GM18511 (cell line): ENCODE data around the gene STAT3.
A peak's percentile ranks its signal among the peaks of the same experiment; 100 is the strongest.

Experiments
- ATAC-seq: cut with Tn5 transposase; IDR thresholded peaks from one replicate; pipeline ENCODE4 v1.9.1; 2021; ENCODE audit warnings: mild to moderate bottlenecking, moderate library complexity; ENCODE audit not compliant: unreplicated experiment

Gene STAT3

GRCh38 chr17:42354956-42355843 lies 33.0 kb downstream of the STAT3 start:
- ATAC-seq, result no peak

DNA sequence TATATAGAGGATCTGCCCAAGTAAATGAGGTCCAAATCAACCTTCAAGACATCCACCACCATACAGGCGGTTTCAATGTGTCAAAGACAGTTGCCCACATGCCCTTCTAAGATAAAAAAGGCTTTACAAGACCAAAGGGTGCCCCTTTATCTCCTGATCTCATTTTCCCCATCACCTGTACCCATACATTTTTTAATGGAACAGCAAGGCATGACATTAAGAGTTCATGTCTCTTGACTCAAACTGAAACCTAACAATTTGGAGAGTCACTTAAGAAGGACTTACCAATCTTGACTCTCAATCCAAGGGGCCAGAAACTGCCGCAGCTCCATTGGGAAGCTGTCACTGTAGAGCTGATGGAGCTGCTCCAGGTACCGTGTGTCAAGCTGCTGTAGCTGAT lies 40.1 kb downstream of the STAT3 start:
- ATAC-seq, result no peak

GRCh38 chr17:42347606-42348005 lies 40.6 kb downstream of the STAT3 start:
- no peak for ATAC-seq

GRCh38 chr17:42347198-42347597 lies 41.0 kb downstream of the STAT3 start:
- ATAC-seq, result no peak

- ATAC-seq, result no peak
These were observed 41.8 kb downstream of the STAT3 start for GRCh38 chr17:42346481-42346880.

DNA sequence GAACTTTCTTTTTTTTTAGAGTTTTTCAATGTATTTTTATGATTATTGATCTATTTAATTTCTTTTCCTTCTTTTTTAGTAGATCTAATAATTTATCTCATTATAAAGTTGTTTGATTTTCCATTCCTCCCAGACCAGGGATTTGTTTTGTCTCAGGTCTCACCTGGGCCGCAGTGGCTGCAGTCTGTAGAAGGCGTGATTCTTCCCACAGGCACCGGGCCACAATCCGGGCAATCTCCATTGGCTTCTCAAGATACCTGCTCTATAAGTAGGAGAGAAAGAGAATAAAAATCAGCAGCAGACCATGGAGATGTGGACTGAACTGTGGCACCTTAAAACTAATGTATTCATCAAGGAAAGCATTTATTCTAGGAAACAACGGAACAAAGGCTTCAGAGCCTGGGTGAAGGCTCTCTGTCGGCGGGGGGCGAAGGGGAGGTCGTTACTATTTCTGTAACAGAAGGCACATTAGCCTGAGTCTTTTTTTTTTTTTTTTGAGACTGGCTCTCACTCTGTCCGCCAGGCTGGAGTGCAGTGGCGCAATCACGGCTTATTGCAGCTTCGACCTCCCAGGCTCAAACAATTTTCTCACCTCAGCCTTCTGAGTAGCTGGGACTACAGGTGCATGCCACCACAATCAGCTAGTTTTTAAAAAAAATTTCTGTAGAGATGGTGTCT lies 42.7 kb downstream of the STAT3 start:
- ATAC-seq, result no peak

DNA sequence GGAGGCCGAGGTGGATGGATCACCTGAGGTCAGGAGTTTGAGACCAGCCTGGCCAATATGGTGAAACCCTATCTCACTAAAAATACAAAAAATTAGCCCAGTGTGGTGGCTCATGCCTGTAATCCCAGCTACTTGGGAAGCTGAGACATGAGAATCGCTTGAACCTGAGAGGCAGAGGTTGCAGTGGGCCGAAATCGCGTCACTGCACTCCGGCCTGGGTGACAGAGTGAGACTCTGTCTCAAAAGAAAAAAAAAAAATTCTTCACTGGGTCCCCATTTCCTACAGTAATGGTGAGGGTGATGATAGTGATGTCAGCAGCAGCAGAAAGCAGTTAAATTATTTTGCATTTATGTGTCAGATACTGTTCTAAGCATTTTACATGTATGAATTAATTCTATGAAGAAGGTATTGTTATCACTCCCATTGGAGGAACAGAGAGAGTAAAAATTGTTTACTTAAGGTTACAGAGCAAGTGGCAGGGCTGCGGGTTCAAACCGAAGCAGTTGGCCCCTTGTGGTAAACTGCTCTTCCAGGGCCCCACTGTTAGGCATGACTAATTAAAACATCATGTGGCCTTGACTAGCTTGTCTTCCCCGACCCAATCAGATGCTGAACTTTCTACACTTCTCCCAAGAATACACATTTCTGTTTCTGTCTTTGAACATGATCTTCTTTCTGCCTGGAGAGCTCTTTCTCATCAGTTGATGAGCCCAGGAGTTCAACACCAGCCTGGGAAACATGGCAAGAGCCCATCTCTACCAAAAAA lies 45.8 kb downstream of the STAT3 start:
- ATAC-seq, result no peak

DNA sequence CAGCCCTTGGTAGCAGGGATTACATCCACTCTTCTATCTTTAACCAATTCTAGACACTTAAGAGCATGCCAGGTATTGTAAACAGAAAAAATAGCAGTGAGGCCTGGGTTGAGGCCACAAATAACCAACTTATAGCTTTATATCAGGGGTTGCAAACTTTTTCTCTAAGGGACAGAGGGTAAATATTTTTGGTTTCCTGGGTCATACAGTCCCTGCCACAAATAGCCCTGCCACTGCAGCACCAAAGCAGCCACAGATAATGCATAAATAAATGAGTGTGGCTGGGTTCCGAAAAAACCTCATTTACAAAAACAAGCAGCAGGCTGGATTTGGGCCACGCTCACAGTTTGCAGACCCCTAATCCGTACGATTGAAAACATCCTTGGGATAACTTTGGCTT lies 46.7 kb downstream of the STAT3 start:
- ATAC-seq, result no peak

DNA sequence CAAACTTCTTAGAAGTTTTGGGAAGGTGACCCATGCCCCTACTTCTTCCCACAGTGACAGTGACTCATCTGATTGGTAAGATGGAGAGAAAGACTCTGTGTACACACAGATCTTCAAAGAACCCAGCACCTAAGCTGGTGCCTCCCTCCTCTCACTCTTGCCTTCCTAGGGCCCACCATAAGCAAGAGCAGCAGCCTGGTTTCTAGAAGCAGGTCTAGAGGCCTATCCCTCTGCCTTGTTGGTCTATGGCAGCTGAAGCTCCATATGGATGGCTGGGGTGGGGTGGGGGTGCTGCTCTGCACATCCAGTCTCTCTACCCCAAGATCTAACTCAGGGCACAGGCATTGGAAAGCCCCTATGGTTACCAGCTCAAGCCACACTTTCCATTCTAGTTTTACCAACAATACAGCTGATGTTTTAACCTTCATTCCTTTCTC lies 47.5 kb downstream of the STAT3 start:
- ATAC-seq, result no peak

GRCh38 chr17:42339221-42339620 lies 49.0 kb downstream of the STAT3 start:
- ATAC-seq, result no peak

DNA sequence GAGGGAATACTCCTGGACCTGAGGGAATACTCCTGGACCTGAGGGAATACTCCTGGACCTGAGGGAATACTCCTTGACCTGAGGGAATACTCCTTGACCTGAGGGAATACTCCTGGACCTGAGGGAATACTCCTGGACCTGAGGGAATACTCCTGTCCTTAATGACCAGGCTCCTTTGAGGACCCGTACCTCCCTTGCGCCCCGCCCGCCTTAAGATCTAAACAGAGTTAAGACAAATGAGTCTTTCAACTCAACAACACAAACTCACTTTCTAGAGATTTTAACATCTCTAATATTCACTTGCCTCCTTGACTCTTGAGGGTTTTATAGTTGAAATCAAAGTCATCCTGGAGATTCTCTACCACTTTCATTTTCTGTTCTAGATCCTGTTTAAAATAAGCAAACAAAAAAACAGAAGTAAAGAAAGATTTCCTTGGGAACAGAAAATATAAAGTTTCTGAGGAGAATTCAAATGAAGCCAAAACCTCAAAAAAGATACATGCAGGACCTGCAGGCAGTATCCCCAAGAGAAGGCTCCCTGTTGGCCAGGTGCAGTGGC lies 49.7 kb downstream of the STAT3 start:
- no peak for ATAC-seq

- peak; percentile 71 for ATAC-seq
These were observed 50.8 kb downstream of the STAT3 start for GRCh38 chr17:42337442-42337841.

- no peak for ATAC-seq
These were observed 53.6 kb downstream of the STAT3 start for GRCh38 chr17:42334677-42335076.

DNA sequence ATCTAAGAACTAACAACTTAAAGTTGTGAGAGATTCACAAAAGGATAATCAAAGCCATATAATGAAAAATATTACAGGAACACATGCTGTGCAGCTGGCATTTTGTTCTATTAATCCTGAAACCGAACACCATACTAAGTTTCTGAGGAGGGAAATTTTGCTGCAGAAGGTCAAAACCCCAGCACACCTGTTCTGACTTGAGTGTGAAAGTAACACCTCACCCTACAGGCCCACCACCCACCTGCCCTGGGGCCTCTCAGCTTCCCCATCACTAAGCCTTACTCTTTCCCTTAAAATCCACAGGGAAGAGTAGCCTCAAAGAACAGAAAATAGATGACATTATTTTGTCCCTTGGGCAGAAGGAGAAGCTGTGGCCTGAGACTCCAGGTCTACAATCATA lies 55.2 kb downstream of the STAT3 start:
- no peak for ATAC-seq

DNA sequence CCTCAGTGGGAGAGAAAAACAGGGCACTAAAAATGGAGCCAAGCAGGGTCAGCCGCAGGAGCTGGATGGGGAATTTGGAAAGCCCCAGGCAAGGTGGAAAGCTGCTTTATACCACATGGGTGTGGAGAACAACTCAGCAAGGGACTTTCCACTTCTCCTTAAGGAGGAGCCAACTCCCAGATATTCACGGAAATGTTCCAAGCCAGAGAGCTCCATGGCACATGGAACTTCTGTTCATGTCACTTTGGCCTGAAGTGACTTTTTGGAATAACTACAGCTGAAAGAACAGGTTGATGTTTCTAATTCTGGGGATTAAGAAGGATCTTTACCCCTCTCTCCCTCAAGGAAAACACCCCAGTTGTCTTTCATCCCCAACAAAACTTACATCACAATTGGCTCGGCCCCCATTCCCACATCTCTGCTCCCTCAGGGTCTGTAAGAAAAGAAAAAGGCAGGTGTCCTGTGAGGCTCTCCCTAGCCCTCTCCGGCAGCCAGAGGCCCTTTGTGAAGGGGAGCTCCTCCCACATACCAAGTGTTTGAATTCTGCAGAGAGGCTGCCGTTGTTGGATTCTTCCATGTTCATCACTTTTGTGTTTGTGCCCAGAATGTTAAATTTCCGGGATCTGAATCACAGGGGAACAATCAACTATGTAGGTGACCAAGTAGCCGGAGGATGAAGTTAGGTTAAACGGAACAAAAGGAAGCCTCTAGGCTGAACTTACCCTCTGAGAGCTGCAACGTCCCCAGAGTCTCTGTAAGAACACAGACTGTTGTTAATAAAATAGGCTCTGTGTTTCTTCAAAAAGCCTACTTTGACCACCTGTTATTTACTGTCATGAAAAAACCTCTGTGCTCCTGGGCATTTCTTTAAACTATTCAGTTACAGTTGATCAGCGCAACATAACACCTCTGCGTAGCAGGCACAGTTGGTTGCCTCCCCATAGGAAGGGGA lies 58.9 kb downstream of the STAT3 start:
- no peak for ATAC-seq

DNA sequence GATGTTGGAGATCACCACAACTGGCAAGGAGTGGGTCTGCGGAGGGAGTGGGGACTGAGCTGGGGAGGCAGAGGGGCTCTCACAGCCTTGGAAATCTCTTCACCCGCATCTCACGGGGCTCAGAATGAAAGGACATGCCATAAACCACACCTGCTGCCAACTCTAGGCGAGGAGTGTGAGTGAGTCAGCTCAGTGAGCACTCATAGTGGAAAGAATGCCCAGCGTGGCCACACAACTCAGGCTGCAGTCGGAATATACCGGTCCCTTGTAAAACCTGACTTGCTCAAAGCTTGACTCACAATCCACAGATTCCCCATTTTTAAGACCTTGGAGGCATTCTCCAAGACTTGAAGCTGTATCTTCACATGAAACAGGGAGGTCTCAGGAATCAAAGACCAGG lies 63.2 kb downstream of the STAT3 start:
- ATAC-seq, result no peak

DNA sequence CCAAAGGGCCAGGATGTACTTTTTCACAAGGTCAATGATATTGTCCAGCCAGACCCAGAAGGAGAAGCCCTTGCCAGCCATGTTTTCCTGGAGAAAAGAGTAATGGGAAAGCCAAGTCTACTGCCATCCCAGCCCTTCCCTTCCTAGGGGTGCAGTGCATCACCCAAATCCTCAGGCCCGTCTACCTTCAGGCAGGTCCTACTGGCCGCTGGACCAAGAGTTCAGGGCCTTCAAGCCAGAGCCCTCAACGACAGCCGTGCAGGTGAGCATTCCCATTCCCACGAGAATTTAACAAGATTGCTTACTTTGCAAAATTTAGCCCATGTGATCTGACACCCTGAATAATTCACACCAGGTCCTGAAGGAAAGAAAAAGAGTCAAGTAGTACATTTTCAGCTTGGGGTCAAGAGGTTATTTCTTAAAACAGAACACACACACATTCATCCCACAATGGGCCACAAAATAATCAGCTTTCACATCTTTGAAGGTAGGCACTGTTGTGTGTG lies 64.9 kb downstream of the STAT3 start:
- ATAC-seq, result no peak

- ATAC-seq, result peak; percentile 48
These were observed 65.6 kb downstream of the STAT3 start for GRCh38 chr17:42322382-42323267.

- no peak for ATAC-seq
These were observed 66.7 kb downstream of the STAT3 start for GRCh38 chr17:42321555-42321954.
